Measurements from ENCODE around the gene ADK. TPM values are rescaled to one million over a fixed set of nuclear protein-coding genes. Genes with fewer than 3 reads are reported as not detected.

Gene ADK
- total RNA-seq, 1 donor from 2014 or later = 40.2 TPM

GRCh38 chr10:74361678-74362077, 210.7 kb downstream of the ADK start:
- TF ChIP-seq CTCF (IDR thresholded peaks at IDR 0.05) = no peak
- Histone ChIP-seq H3K36me3 (no peaks in the 10 kb centered on the region), H3K9me3 (peaks cover 47% of the 10 kb centered on the region), H3K4me3 (no peak overlapping the region), H3K27me3 (ENCODE audit: low read depth) (no peaks in the 10 kb centered on the region), H3K27ac (no peak overlapping the region), H3K4me1 (no peaks in the 10 kb centered on the region)
- intact Hi-C loops (cut with DNase I) = no loop called here
- no peak for DNase-seq
- no peak for ATAC-seq

DNA sequence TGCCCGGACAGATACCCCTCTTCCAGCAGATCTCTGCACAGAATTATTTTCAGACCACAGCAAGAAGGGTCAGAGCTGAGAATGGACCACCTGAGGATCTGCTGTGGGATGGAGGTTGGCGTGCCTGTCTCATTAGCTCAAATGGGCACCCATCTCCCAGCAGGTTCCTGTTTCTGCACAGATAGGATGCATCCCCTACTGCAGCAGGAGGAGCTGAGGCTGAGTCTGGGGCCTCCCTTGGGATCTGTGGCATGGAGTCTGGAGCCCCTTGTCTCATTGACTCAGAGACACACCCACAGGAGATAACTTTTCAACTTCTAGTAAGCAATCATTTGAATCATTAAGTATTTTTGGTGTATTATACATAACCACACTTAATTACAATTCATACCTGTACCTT, 212.7 kb downstream of the ADK start:
- no peak for TF ChIP-seq CTCF (IDR thresholded peaks at IDR 0.05)
- H3K4me1 ChIP-seq = no peaks in the 10 kb centered on the region
- H3K27me3 ChIP-seq (ENCODE audit: low read depth) = no peaks in the 10 kb centered on the region
- no peaks in the 10 kb centered on the region for H3K36me3 ChIP-seq
- H3K27ac ChIP-seq = no peak overlapping the region
- no peak overlapping the region for H3K4me3 ChIP-seq
- intact Hi-C loops (cut with DNase I) = no loop called here
- DNase-seq = no peak
- ATAC-seq = no peak
- peaks cover 40% of the 10 kb centered on the region for H3K9me3 ChIP-seq

- TF ChIP-seq CTCF (IDR thresholded peaks at IDR 0.05) = no peak
- intact Hi-C loops (cut with DNase I) = no loop called here
Measured at GRCh38 chr10:74365109-74365508, 214.1 kb downstream of the ADK start.

DNA sequence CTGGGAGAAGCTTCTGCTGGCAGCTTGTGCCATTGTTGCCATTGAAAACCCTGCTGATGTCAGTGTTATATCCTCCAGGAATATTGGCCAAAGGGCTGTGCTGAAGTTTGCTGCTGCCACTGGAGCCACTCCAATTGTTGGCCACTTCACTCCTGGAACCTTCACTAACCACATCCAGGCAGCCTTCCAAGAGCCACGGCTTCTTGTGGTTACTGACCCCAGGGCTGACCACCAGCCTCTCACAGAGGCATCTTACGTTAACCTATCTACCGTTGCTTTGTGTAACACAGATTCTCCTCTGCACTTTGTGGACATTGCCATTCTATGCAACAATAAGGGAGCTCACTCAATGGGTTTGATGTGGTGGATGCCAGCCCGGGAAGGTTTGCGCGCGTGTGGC, 220.7 kb downstream of the ADK start:
- Histone ChIP-seq H3K27me3 (ENCODE audit: low read depth) (no peaks in the 10 kb centered on the region), H3K9me3 (no peaks in the 10 kb centered on the region), H3K27ac (no peak overlapping the region), H3K36me3 (peaks cover 4% of the 10 kb centered on the region), H3K4me1 (no peaks in the 10 kb centered on the region), H3K4me3 (no peak overlapping the region)
- intact Hi-C loops (cut with DNase I) = no loop called here
- no peak for DNase-seq
- no peak for ATAC-seq
- TF ChIP-seq CTCF (IDR thresholded peaks at IDR 0.05) = no peak

More at GRCh38 chr10:74365109-74365508, 214.1 kb downstream of the ADK start:
- no peaks in the 10 kb centered on the region for H3K4me1 ChIP-seq
- DNase-seq = no peak
- H3K36me3 ChIP-seq = no peaks in the 10 kb centered on the region
- peaks cover 28% of the 10 kb centered on the region for H3K9me3 ChIP-seq
- H3K27me3 ChIP-seq (ENCODE audit: low read depth) = no peaks in the 10 kb centered on the region
- H3K4me3 ChIP-seq = no peak overlapping the region
- ATAC-seq = no peak
- no peak overlapping the region for H3K27ac ChIP-seq

- H3K4me1 ChIP-seq = no peaks in the 10 kb centered on the region
- no peak overlapping the region for H3K27ac ChIP-seq
- intact Hi-C loops (cut with DNase I) = no loop called here
- TF ChIP-seq CTCF (IDR thresholded peaks at IDR 0.05) = no peak
- DNase-seq (no peak), ATAC-seq (no peak)
- H3K4me3 ChIP-seq = no peak overlapping the region
- no peaks in the 10 kb centered on the region for H3K9me3 ChIP-seq
- H3K36me3 ChIP-seq = peaks cover 4% of the 10 kb centered on the region
- no peaks in the 10 kb centered on the region for H3K27me3 ChIP-seq (ENCODE audit: low read depth)
Measured at GRCh38 chr10:74373059-74373458, 222.0 kb downstream of the ADK start.

- ATAC-seq = no peak
- Histone ChIP-seq H3K4me3 (no peak overlapping the region), H3K27me3 (ENCODE audit: low read depth) (no peaks in the 10 kb centered on the region), H3K36me3 (no peaks in the 10 kb centered on the region), H3K9me3 (no peaks in the 10 kb centered on the region), H3K27ac (no peak overlapping the region), H3K4me1 (no peaks in the 10 kb centered on the region)
- no peak for DNase-seq
- intact Hi-C loops (cut with DNase I) = no loop called here
- TF ChIP-seq CTCF (IDR thresholded peaks at IDR 0.05) = no peak
Measured at GRCh38 chr10:74377476-74377875, 226.5 kb downstream of the ADK start.
